H54 (cell line): ENCODE data around the gene CDCA4.

Experiments
- DNase-seq: peaks from one replicate; pipeline ENCODE4 v3.0.0; 2011; ENCODE audit warnings: low spot score, mixed read lengths; ENCODE audit not compliant: insufficient read length
- FAIRE-seq: peaks from 3 replicates; lab custom pipeline; 2011; peaks lifted over from hg19 to GRCh38; lab: Jason Lieb, UNC
- POLR2A ChIP-seq: IDR thresholded peaks from 2 replicates; pipeline ENCODE4 v1.6.1; 2011; ENCODE audit warnings: low read depth, mild to moderate bottlenecking, low read length

Gene CDCA4

GRCh38 chr14:104970231-104971068, 50.4 kb downstream of the CDCA4 start:
- peak; percentile 86 for DNase-seq
- peak; percentile 91 for FAIRE-seq

GRCh38 chr14:104969741-104970230, 51.1 kb downstream of the CDCA4 start:
- DNase-seq (no peak), FAIRE-seq (no peak)
- TF ChIP-seq POLR2A: no peak

More at GRCh38 chr14:104970231-104971068, 50.4 kb downstream of the CDCA4 start:
- peak; percentile 54; the same call in 1 of the 2 replicates for TF ChIP-seq POLR2A

- DNase-seq (no peak), FAIRE-seq (no peak)
- TF ChIP-seq POLR2A: no peak
Observed at GRCh38 chr14:104968541-104969401, 52.1 kb downstream of the CDCA4 start.

- FAIRE-seq: no peak
- no peak for DNase-seq
- no peak for TF ChIP-seq POLR2A
Observed at GRCh38 chr14:104968153-104968527, 52.7 kb downstream of the CDCA4 start.

- no peak for TF ChIP-seq POLR2A
- DNase-seq (no peak), FAIRE-seq (no peak)
Observed at GRCh38 chr14:104967386-104968152, 53.3 kb downstream of the CDCA4 start.

- DNase-seq (no peak), FAIRE-seq (no peak)
- no peak for TF ChIP-seq POLR2A
Observed at GRCh38 chr14:104966981-104967385, 53.9 kb downstream of the CDCA4 start.

- no peak for FAIRE-seq
- TF ChIP-seq POLR2A: no peak
Observed at GRCh38 chr14:104966261-104966865, 54.5 kb downstream of the CDCA4 start.

GRCh38 chr14:104965561-104966231, 55.2 kb downstream of the CDCA4 start:
- no peak for FAIRE-seq
- DNase-seq: no peak
- TF ChIP-seq POLR2A: no peak

More at GRCh38 chr14:104966261-104966865, 54.5 kb downstream of the CDCA4 start:
- no peak for DNase-seq

GRCh38 chr14:104964546-104964945, 56.3 kb downstream of the CDCA4 start:
- FAIRE-seq: no peak
- DNase-seq: no peak
- TF ChIP-seq POLR2A: no peak
